ENCODE measurements around the gene CRYL1. TPM values are rescaled to one million over a fixed set of nuclear protein-coding genes. Genes with fewer than 3 reads are reported as not detected.

Gene CRYL1
- total RNA-seq, 1 experiment from 2014 or later = 5.9 TPM

GRCh38 chr13:20378721-20379120 is 146.9 kb downstream of the CRYL1 start:
- intact Hi-C loops (cut with micrococcal nuclease; ENCODE audit: unreplicated experiment) = no loop called here
- no peak overlapping the region for H3K27ac ChIP-seq (ENCODE audit: low read depth, low read length, poor library complexity, severe bottlenecking)
- no peaks in the 10 kb centered on the region for H3K27me3 ChIP-seq (replicated peaks; ENCODE audit: insufficient read depth, low read depth, low read length, poor library complexity)
- TF ChIP-seq EZH2 (IDR thresholded peaks at IDR 0.05; ENCODE audit: borderline replicate concordance, low read depth, low read length, poor library complexity, severe bottlenecking) = no peak
- TF ChIP-seq CTCF (conservative IDR thresholded peaks at IDR 0.05; ENCODE audit: low read depth, low read length) = no peak
- no peaks in the 10 kb centered on the region for H3K9me3 ChIP-seq (ENCODE audit: low read depth, low read length, poor library complexity, severe bottlenecking)
- CTCF ChIA-PET = no interaction called here
- H3K4me3 ChIP-seq (ENCODE audit: low read depth, low read length, poor library complexity, severe bottlenecking) = no peak overlapping the region
- H3K4me1 ChIP-seq (ENCODE audit: insufficient read depth, low read length, poor library complexity, severe bottlenecking) = no peaks in the 10 kb centered on the region
- no TSS peak for BruUV-seq (replicated peaks)
- H3K36me3 ChIP-seq (ENCODE audit: insufficient read depth, low read length, poor library complexity, severe bottlenecking) = no peaks in the 10 kb centered on the region
- no peak for DNase-seq (ENCODE audit: low spot score)
- POLR2A ChIA-PET (ENCODE audit: low non-redundant PET) = no interaction called here

- intact Hi-C loops (cut with micrococcal nuclease; ENCODE audit: unreplicated experiment) = no loop called here
- POLR2A ChIA-PET (ENCODE audit: low non-redundant PET) = no interaction called here
- Histone ChIP-seq H3K9me3 (ENCODE audit: low read depth, low read length, poor library complexity, severe bottlenecking) (no peaks in the 10 kb centered on the region), H3K4me1 (ENCODE audit: insufficient read depth, low read length, poor library complexity, severe bottlenecking) (no peaks in the 10 kb centered on the region), H3K27me3 (replicated peaks; ENCODE audit: insufficient read depth, low read depth, low read length, poor library complexity) (no peaks in the 10 kb centered on the region), H3K4me3 (ENCODE audit: low read depth, low read length, poor library complexity, severe bottlenecking) (no peak overlapping the region), H3K36me3 (ENCODE audit: insufficient read depth, low read length, poor library complexity, severe bottlenecking) (no peaks in the 10 kb centered on the region), H3K27ac (ENCODE audit: low read depth, low read length, poor library complexity, severe bottlenecking) (no peak overlapping the region)
- TF ChIP-seq EZH2 (IDR thresholded peaks at IDR 0.05; ENCODE audit: borderline replicate concordance, low read depth, low read length, poor library complexity, severe bottlenecking) = no peak
- TF ChIP-seq CTCF (conservative IDR thresholded peaks at IDR 0.05; ENCODE audit: low read depth, low read length) = no peak
- no peak for DNase-seq (ENCODE audit: low spot score)
- BruUV-seq (replicated peaks) = no TSS peak
- CTCF ChIA-PET = no interaction called here
These were observed 147.9 kb downstream of the CRYL1 start for GRCh38 chr13:20377720-20378119.

GRCh38 chr13:20375871-20376270 is 149.8 kb downstream of the CRYL1 start:
- no TSS peak for BruUV-seq (replicated peaks)
- DNase-seq (ENCODE audit: low spot score) = no peak
- Histone ChIP-seq H3K4me1 (ENCODE audit: insufficient read depth, low read length, poor library complexity, severe bottlenecking) (no peaks in the 10 kb centered on the region), H3K36me3 (ENCODE audit: insufficient read depth, low read length, poor library complexity, severe bottlenecking) (no peaks in the 10 kb centered on the region), H3K9me3 (ENCODE audit: low read depth, low read length, poor library complexity, severe bottlenecking) (no peaks in the 10 kb centered on the region), H3K27ac (ENCODE audit: low read depth, low read length, poor library complexity, severe bottlenecking) (no peak overlapping the region), H3K27me3 (replicated peaks; ENCODE audit: insufficient read depth, low read depth, low read length, poor library complexity) (peaks cover 5% of the 10 kb centered on the region), H3K4me3 (ENCODE audit: low read depth, low read length, poor library complexity, severe bottlenecking) (no peak overlapping the region)
- TF ChIP-seq EZH2 (IDR thresholded peaks at IDR 0.05; ENCODE audit: borderline replicate concordance, low read depth, low read length, poor library complexity, severe bottlenecking) = no peak
- TF ChIP-seq CTCF (conservative IDR thresholded peaks at IDR 0.05; ENCODE audit: low read depth, low read length) = no peak
- intact Hi-C loops (cut with micrococcal nuclease; ENCODE audit: unreplicated experiment) = no loop called here
- ChIA-PET POLR2A (ENCODE audit: low non-redundant PET) (no interaction called here), CTCF (no interaction called here)

Measured in A673 (cell line).